ENCODE data around the gene TGM1. TPM values are rescaled to one million over a fixed set of nuclear protein-coding genes. Genes with fewer than 3 reads are reported as not detected.

Gene TGM1
- total and polyA plus RNA-seq, 3 experiments from 2014 or later: 3.2 to 3.7 TPM; not detected in 1

DNA sequence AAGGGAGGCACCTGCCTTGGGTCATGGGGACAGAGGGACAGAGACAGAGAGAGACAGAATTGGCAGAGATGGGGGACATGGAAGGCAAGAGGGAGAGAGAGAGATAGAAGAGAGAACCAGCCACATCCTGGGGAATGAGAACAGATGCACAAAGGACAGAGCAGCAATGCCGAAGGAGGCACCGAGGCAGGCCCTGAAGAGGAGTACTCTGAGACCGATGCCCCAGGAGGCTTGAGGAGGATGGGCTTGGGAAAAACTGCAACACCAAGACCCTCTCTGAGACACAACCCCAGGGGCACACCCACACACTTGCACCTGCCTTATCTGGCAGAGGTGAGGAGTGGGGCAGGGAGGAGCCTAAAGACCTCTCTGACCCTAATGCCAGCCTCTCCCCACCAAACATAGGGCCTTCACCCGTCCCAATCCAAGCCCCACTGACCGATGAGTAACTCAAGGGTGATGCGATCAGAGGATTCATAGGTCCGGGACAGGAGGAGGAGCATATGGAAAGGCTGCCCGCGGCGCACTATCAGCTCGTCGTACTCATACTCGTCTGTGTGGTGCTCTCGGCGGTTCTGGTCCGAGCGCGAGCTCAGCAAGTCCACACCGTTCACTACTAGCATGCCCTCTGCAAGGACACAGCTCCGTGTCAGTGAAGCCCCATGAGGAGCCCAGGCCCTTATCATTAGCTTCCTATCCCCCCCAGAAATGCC, 1.6 kb downstream of the TGM1 start:
- H3K27ac Mint-ChIP-seq: peak overlapping the region in 2 of 8 donors; percentile 26 to 42
- Histone ChIP-seq H3K27ac (ENCODE audit: low read depth, low read length) (no peak overlapping the region), H3K9me3 (ENCODE audit: low read length) (no peaks in the 10 kb centered on the region), H3K4me1 (ENCODE audit: insufficient read depth, low read length) (no peaks in the 10 kb centered on the region), H3K27me3 (ENCODE audit: insufficient read depth, low read length, poor library complexity, severe bottlenecking) (no peaks in the 10 kb centered on the region), H3K36me3 (ENCODE audit: insufficient read depth, low read length) (peaks cover 6% of the 10 kb centered on the region), H3K4me3 (ENCODE audit: low read length) (no peak overlapping the region)
- no peaks in the 10 kb centered on the region for H3K4me1 Mint-ChIP-seq
- no peaks in the 10 kb centered on the region for H3K9me3 Mint-ChIP-seq
- DNase-seq: no peak
- ChIA-PET CTCF (interaction anchor here (0.8 to 1.8 kb wide), 4 partner anchors 9 to 72 kb away, joined by 3 to 6 read pairs (median 3); partner anchors contain the start of genes RABGGTA and TINF2), POLR2A (no interaction called here)
- no peaks in the 10 kb centered on the region for H3K27me3 Mint-ChIP-seq
- H3K36me3 Mint-ChIP-seq: peaks cover 0 to 50% (median 4%) of the 10 kb centered on the region in 3 donors
- no peak overlapping the region for H3K4me3 Mint-ChIP-seq

DNA sequence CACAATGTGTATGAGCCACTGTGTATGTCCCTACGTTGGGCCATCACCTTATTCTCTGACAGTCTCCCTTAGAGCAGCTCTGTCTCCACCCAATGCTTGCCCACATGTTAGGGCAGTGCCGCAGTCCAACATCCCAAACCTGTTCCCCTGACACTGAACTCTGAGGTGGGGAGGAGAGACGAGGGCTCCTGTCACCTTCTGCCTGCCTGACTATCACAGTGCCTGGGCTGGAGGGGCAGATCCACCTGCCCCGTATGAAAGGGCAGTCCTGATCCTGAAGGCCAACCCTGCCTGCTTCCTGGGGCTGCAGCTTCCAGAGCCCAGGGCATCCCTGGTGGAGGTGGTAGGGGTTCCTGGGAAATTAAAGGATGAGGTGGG, 2.2 kb downstream of the TGM1 start:
- no peaks in the 10 kb centered on the region for H3K27me3 ChIP-seq (ENCODE audit: insufficient read depth, low read length, poor library complexity, severe bottlenecking)
- ChIA-PET POLR2A (no interaction called here), CTCF (no interaction called here)
- H3K36me3 Mint-ChIP-seq: peaks cover 0 to 45% (median 4%) of the 10 kb centered on the region in 3 donors
- no peaks in the 10 kb centered on the region for H3K9me3 ChIP-seq (ENCODE audit: low read length)
- no peak for DNase-seq
- H3K27ac ChIP-seq (ENCODE audit: low read depth, low read length): no peak overlapping the region
- H3K4me1 ChIP-seq (ENCODE audit: insufficient read depth, low read length): no peaks in the 10 kb centered on the region
- no peaks in the 10 kb centered on the region for H3K4me1 Mint-ChIP-seq
- no peak overlapping the region for H3K4me3 ChIP-seq (ENCODE audit: low read length)
- H3K27ac Mint-ChIP-seq: peak overlapping the region in 2 of 8 donors; percentile 13 to 42
- H3K27me3 Mint-ChIP-seq: no peaks in the 10 kb centered on the region
- peaks cover 6% of the 10 kb centered on the region for H3K36me3 ChIP-seq (ENCODE audit: insufficient read depth, low read length)
- no peaks in the 10 kb centered on the region for H3K9me3 Mint-ChIP-seq
- no peak overlapping the region for H3K4me3 Mint-ChIP-seq

DNA sequence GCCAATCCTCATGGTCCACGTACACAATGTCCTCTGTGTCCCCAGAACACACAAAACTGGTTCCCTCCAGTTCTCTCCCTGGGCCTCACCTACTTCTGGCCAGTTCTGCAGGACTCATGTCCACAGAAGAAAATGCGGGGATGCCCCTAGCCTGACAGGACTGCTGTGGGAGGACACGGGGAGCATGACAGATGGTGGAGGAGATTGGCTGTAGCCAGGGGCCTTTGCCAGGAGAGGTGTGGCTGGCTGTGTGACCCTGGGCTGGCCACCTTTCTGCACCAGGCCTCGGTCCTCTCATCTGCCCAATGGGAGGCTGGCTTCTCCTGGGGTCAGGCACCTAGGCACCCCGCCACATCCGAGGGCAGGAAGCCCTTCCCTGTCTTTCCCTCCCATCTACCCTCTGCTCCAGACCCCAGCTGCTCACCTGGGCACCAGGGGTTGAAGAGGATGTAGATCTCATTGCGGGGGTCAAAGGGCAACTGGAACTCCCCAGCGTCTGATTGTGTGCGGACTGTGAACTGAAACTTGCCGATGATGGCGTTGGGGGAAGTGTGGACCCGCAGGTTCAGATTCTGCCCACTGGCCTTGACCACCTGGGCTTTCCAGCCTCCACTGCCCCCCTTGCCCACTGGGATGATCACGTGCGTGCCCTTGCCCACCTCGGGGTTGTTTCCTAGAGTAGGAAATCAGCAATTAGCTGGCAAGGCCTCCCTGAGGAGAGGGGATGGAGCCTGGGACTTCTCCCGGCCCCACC, 2.8 kb downstream of the TGM1 start:
- ChIA-PET POLR2A (no interaction called here), CTCF (no interaction called here)
- H3K9me3 ChIP-seq (ENCODE audit: low read length): no peaks in the 10 kb centered on the region
- Mint-ChIP-seq H3K9me3 (no peaks in the 10 kb centered on the region), H3K4me1 (no peaks in the 10 kb centered on the region), H3K27ac (peak overlapping the region in 2 of 8 donors; percentile 57 to 63), H3K4me3 (no peak overlapping the region), H3K36me3 (peaks cover 0 to 45% (median 4%) of the 10 kb centered on the region in 3 donors), H3K27me3 (no peaks in the 10 kb centered on the region)
- H3K27ac ChIP-seq (ENCODE audit: low read depth, low read length): no peak overlapping the region
- no peaks in the 10 kb centered on the region for H3K27me3 ChIP-seq (ENCODE audit: insufficient read depth, low read length, poor library complexity, severe bottlenecking)
- no peaks in the 10 kb centered on the region for H3K4me1 ChIP-seq (ENCODE audit: insufficient read depth, low read length)
- H3K36me3 ChIP-seq (ENCODE audit: insufficient read depth, low read length): peaks cover 3% of the 10 kb centered on the region
- H3K4me3 ChIP-seq (ENCODE audit: low read length): no peak overlapping the region
- no peak for DNase-seq

DNA sequence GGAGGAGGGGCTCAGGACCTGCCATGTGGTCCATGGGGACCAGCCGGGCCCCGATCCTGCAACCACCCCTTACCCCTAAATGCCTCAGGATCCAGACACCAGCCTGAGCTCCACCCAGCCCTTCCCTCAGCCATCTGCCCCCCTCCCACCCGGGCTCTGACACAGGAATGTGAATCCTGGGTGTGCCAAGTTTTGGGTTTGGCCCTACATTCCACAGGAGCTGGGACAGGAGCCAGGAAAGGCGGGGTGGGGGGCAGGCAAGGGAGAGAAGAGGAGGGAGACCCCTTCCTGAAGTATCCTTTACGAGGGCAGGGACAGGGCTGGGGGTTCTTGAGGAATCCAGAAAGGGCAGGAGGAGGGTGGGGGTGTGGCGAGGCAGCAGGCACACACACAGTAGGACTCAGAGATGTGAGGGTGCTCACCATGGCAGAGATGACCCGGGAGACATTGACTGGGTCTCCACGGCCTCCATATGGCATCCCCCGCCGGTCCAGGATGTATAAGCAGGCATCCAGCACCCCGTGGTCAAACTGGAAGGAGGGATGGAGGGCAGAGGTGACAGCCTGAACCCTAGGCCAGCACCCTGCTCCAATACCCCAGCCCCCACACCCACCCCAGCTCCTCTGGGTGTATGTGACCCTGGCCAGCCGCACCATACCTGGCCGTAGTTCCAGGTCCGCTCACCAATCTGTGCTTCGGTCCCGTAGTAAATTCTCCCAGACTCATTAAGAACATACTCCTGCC, 3.5 kb downstream of the TGM1 start:
- no peak for DNase-seq
- H3K36me3 ChIP-seq (ENCODE audit: insufficient read depth, low read length): peaks cover 7% of the 10 kb centered on the region
- Mint-ChIP-seq H3K4me3 (no peak overlapping the region), H3K27me3 (no peaks in the 10 kb centered on the region), H3K27ac (peak overlapping the region in 2 of 8 donors; percentile 57 to 63), H3K9me3 (no peaks in the 10 kb centered on the region), H3K4me1 (no peaks in the 10 kb centered on the region), H3K36me3 (peaks cover 0 to 43% (median 4%) of the 10 kb centered on the region in 3 donors)
- H3K4me3 ChIP-seq (ENCODE audit: low read length): no peak overlapping the region
- H3K27ac ChIP-seq (ENCODE audit: low read depth, low read length): no peak overlapping the region
- no peaks in the 10 kb centered on the region for H3K27me3 ChIP-seq (ENCODE audit: insufficient read depth, low read length, poor library complexity, severe bottlenecking)
- no peaks in the 10 kb centered on the region for H3K4me1 ChIP-seq (ENCODE audit: insufficient read depth, low read length)
- ChIA-PET CTCF (no interaction called here), POLR2A (no interaction called here)
- H3K9me3 ChIP-seq (ENCODE audit: low read length): no peaks in the 10 kb centered on the region

DNA sequence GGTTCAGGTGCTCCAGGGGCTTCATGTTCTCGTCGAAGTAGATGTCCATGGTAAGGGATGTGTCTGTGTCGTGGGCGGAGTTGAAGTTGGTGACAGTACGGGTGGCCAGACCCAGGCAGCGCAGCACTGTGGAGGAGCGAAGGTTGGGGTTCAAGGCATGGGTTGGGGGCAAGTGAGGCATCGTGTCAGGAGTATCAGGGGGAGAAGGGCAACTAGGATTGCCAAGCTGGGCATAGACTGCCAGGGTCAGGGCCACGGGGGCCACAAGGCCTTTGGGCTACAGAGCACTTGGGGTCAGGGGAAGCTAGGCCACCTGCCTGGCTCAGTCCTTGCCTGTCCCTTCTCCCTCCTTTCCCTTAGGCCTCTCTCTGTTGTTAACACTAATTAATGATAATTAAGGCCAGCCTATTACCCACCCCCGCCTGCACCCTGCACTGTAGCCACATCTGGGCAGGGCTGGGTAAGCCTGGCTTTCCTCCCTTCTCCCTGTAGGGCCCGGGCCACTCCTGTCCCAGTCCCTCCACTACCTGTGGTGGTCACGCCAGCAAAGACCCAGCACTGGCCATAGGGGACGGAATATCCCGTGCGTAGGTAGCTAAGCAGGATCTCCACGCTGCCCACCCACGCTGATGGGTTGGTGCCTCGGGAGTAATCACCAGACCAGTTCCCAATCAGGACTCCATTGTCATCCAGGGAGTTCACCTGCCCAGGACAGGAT, 4.3 kb downstream of the TGM1 start:
- Mint-ChIP-seq H3K27me3 (no peaks in the 10 kb centered on the region), H3K27ac (peak overlapping the region in 1 of 8 donors; percentile 36), H3K36me3 (peaks cover 0 to 50% (median 6%) of the 10 kb centered on the region in 3 donors), H3K4me3 (no peak overlapping the region), H3K4me1 (no peaks in the 10 kb centered on the region), H3K9me3 (no peaks in the 10 kb centered on the region)
- Histone ChIP-seq H3K27me3 (ENCODE audit: insufficient read depth, low read length, poor library complexity, severe bottlenecking) (no peaks in the 10 kb centered on the region), H3K4me1 (ENCODE audit: insufficient read depth, low read length) (no peaks in the 10 kb centered on the region), H3K27ac (ENCODE audit: low read depth, low read length) (no peak overlapping the region), H3K36me3 (ENCODE audit: insufficient read depth, low read length) (peaks cover 7% of the 10 kb centered on the region), H3K4me3 (ENCODE audit: low read length) (no peak overlapping the region), H3K9me3 (ENCODE audit: low read length) (no peaks in the 10 kb centered on the region)
- ChIA-PET CTCF (interaction anchor here (0.6 kb wide), 1 partner anchor 49 kb away, joined by 3 read pairs; the partner anchor contains the start of gene CIDEB), POLR2A (no interaction called here)
- no peak for DNase-seq

DNA sequence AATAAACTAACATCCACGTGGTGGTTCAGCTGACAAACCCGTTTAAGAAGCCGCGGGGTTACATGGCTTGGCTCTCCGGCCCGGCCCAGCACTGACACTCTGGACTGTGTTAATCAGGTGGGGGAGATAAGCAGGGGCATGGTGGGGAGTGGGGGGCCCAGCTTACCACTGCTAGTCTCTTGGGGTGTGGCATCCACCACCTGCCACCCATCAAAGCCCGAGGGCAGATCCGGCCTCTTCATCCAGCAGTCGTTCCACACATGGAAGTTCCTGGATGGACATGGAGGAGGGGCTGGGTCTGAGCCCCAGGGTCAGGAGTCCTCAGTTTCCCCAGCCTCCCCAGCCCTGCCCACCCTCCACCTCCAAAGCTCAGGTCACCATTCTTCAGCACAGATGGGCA, 4.9 kb downstream of the TGM1 start:
- Histone ChIP-seq H3K4me3 (ENCODE audit: low read length) (no peak overlapping the region), H3K27ac (ENCODE audit: low read depth, low read length) (no peak overlapping the region), H3K4me1 (ENCODE audit: insufficient read depth, low read length) (no peaks in the 10 kb centered on the region), H3K9me3 (ENCODE audit: low read length) (no peaks in the 10 kb centered on the region), H3K36me3 (ENCODE audit: insufficient read depth, low read length) (peaks cover 7% of the 10 kb centered on the region), H3K27me3 (ENCODE audit: insufficient read depth, low read length, poor library complexity, severe bottlenecking) (no peaks in the 10 kb centered on the region)
- no peaks in the 10 kb centered on the region for H3K4me1 Mint-ChIP-seq
- no peaks in the 10 kb centered on the region for H3K9me3 Mint-ChIP-seq
- H3K36me3 Mint-ChIP-seq: peaks cover 0 to 52% (median 6%) of the 10 kb centered on the region in 3 donors
- POLR2A ChIA-PET: no interaction called here
- H3K27me3 Mint-ChIP-seq: no peaks in the 10 kb centered on the region
- CTCF ChIA-PET: no interaction called here
- no peak overlapping the region for H3K4me3 Mint-ChIP-seq
- DNase-seq: no peak
- H3K27ac Mint-ChIP-seq: no peak overlapping the region

DNA sequence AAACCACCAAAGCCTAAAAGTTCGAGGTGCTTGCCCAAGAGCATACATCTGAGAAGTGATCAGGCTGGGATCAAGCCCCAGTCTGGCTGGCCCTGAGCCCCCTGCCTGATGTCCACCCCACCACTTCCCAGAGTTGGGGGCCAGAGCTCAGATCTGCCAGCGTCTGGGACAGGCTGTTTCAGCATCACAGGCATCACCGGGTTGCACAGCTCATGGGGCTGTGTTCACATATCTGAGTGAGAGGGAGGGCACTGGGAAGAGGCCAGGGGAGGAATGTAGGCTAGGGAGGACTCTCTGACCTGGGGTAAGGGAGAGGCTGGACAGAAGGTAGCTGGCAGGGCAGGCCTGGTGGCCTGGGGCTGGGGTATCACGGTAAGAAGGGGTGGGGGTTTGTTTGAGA, 6.0 kb downstream of the TGM1 start:
- Mint-ChIP-seq H3K36me3 (peaks cover 0 to 50% (median 3%) of the 10 kb centered on the region in 3 donors), H3K4me1 (no peaks in the 10 kb centered on the region), H3K27me3 (no peaks in the 10 kb centered on the region), H3K9me3 (no peaks in the 10 kb centered on the region), H3K4me3 (no peak overlapping the region), H3K27ac (no peak overlapping the region)
- no peak overlapping the region for H3K4me3 ChIP-seq (ENCODE audit: low read length)
- no peak overlapping the region for H3K27ac ChIP-seq (ENCODE audit: low read depth, low read length)
- CTCF ChIA-PET: interaction anchor here (0.9 kb wide), 1 partner anchor 175 kb away, joined by 3 read pairs; no protein-coding TSS in a partner anchor
- no peaks in the 10 kb centered on the region for H3K27me3 ChIP-seq (ENCODE audit: insufficient read depth, low read length, poor library complexity, severe bottlenecking)
- no peaks in the 10 kb centered on the region for H3K4me1 ChIP-seq (ENCODE audit: insufficient read depth, low read length)
- H3K36me3 ChIP-seq (ENCODE audit: insufficient read depth, low read length): peaks cover 7% of the 10 kb centered on the region
- POLR2A ChIA-PET: interaction anchor here (1.2 kb wide), 1 partner anchor 14 kb away, joined by 3 read pairs; no protein-coding TSS in a partner anchor
- no peak for DNase-seq
- H3K9me3 ChIP-seq (ENCODE audit: low read length): no peaks in the 10 kb centered on the region

Measured in CD8-positive, alpha-beta memory T cell (primary cell).